H9 (cell line): ENCODE results near the gene NPTXR. TPM values are rescaled to one million over a fixed set of nuclear protein-coding genes. Genes with fewer than 3 reads are reported as not detected.

Experiments used
- DNase-seq: peaks from one replicate; pipeline ENCODE4 v3.0.0-alpha.2; 2017
- H2AFZ ChIP-seq: one replicate; pipeline ENCODE4 v1.6.1; 2013; ENCODE audit warnings: mild to moderate bottlenecking, low read length, control low read depth, moderate library complexity
- H2AK5ac ChIP-seq: 2 replicates; pipeline ENCODE4 v1.6.1; 2013; ENCODE audit warnings: low read length, control low read depth, mixed read lengths; ENCODE audit not compliant: insufficient read length
- H2BK120ac ChIP-seq: one replicate; pipeline ENCODE4 v1.6.1; 2013; ENCODE audit warnings: low read depth, mild to moderate bottlenecking, low read length, control low read depth, inconsistent platforms; ENCODE audit not compliant: poor library complexity, severe bottlenecking
- H2BK12ac ChIP-seq: 2 replicates; pipeline ENCODE4 v1.6.1; 2013; ENCODE audit warnings: low read length, control low read depth, mixed read lengths, low read depth; ENCODE audit not compliant: insufficient read length
- H2BK15ac ChIP-seq: 2 replicates; pipeline ENCODE4 v1.6.1; 2013; ENCODE audit warnings: low read depth, low read length, control low read depth
- H2BK20ac ChIP-seq: one replicate; pipeline ENCODE4 v1.6.1; 2013; ENCODE audit warnings: low read depth, mild to moderate bottlenecking, low read length, control low read depth, inconsistent platforms; ENCODE audit not compliant: poor library complexity, severe bottlenecking
- H2BK5ac ChIP-seq: 2 replicates; pipeline ENCODE4 v1.6.1; 2013; ENCODE audit warnings: low read length, control low read depth, mixed read lengths; ENCODE audit not compliant: insufficient read length
- H3K14ac ChIP-seq: 2 replicates; pipeline ENCODE4 v1.6.1; 2013; ENCODE audit warnings: low read length, control low read depth; ENCODE audit not compliant: insufficient read depth
- H3K18ac ChIP-seq: 2 replicates; pipeline ENCODE4 v1.6.1; 2013; ENCODE audit warnings: low read depth, mild to moderate bottlenecking, mixed read lengths, low read length, control low read depth; ENCODE audit not compliant: insufficient read length
- H3K23ac ChIP-seq: 2 replicates; pipeline ENCODE4 v1.6.1; 2013; ENCODE audit warnings: low read length, control low read depth, mixed read lengths, low read depth; ENCODE audit not compliant: insufficient read length
- H3K23me2 ChIP-seq: 2 replicates; pipeline ENCODE4 v1.6.1; 2013; ENCODE audit warnings: low read depth, mild to moderate bottlenecking, mixed read lengths, low read length, control low read depth; ENCODE audit not compliant: insufficient read length, poor library complexity, severe bottlenecking
- H3K27ac ChIP-seq: 2 replicates; pipeline ENCODE4 v1.5.1; 2013; ENCODE audit warnings: low read length, control low read depth, mixed read lengths, low read depth; ENCODE audit not compliant: insufficient read length
- H3K27me3 ChIP-seq: 2 replicates; pipeline ENCODE4 v1.6.1; 2013; ENCODE audit warnings: low read length, control low read depth, inconsistent platforms; ENCODE audit not compliant: insufficient read depth
- H3K4ac ChIP-seq: 2 replicates; pipeline ENCODE4 v1.6.1; 2013; ENCODE audit warnings: low read depth, mild to moderate bottlenecking, control low read depth, inconsistent platforms, low read length, moderate library complexity
- H3K4me1 ChIP-seq: 2 replicates; pipeline ENCODE4 v1.6.1; 2013; ENCODE audit warnings: low read length, control low read depth, inconsistent platforms; ENCODE audit not compliant: insufficient read depth
- H3K4me2 ChIP-seq: 2 replicates; pipeline ENCODE4 v1.6.1; 2013; ENCODE audit warnings: low read length, control low read depth, mixed read lengths; ENCODE audit not compliant: insufficient read length, insufficient read depth
- H3K56ac ChIP-seq: 2 replicates; pipeline ENCODE4 v1.6.1; 2013; ENCODE audit warnings: low read depth, mild to moderate bottlenecking, mixed read lengths, low read length, control low read depth; ENCODE audit not compliant: insufficient read length
- H3K79me1 ChIP-seq: 2 replicates; pipeline ENCODE4 v1.6.1; 2013; ENCODE audit warnings: low read depth, mild to moderate bottlenecking, moderate library complexity, low read length, control low read depth, inconsistent platforms; ENCODE audit not compliant: insufficient read depth, poor library complexity, severe bottlenecking
- H3K79me2 ChIP-seq: 2 replicates; pipeline ENCODE4 v1.6.1; 2013; ENCODE audit warnings: low read length, control low read depth, inconsistent platforms; ENCODE audit not compliant: insufficient read depth
- H3K9ac ChIP-seq: 2 replicates; pipeline ENCODE4 v1.6.1; 2013; ENCODE audit warnings: low read length, control low read depth, mixed read lengths; ENCODE audit not compliant: insufficient read length; ENCODE audit errors: extremely low read depth
- H3K9me3 ChIP-seq: one replicate; pipeline ENCODE4 v1.6.1; 2013; ENCODE audit warnings: low read depth, low read length, inconsistent platforms; ENCODE audit not compliant: control insufficient read depth
- H3T11ph ChIP-seq: one replicate; pipeline ENCODE4 v1.6.1; 2013; ENCODE audit warnings: mild to moderate bottlenecking, low read length, control low read depth, inconsistent platforms
- H4K20me1 ChIP-seq: one replicate; pipeline ENCODE4 v1.6.1; 2013; ENCODE audit not compliant: control insufficient read depth, insufficient read length, insufficient read depth
- H4K5ac ChIP-seq: 2 replicates; pipeline ENCODE4 v1.6.1; 2013; ENCODE audit warnings: low read depth, mild to moderate bottlenecking, mixed read lengths, low read length, control low read depth; ENCODE audit not compliant: insufficient read length
- H4K8ac ChIP-seq: replicated peaks from 2 replicates; pipeline ENCODE4 v1.6.1; 2013; ENCODE audit warnings: low read length, control low read depth, mixed read lengths, low read depth; ENCODE audit not compliant: insufficient read length
- H4K91ac ChIP-seq: 2 replicates; pipeline ENCODE4 v1.6.1; 2013; ENCODE audit warnings: low read depth, mild to moderate bottlenecking, moderate library complexity, mixed read lengths, low read length, control low read depth; ENCODE audit not compliant: insufficient read length
- H3K27ac Mint-ChIP-seq, 3 experiments: 2 replicates in 2 of 3; 3 replicates in 1 of 3; pipeline ENCODE4 v1.8.0; 2020 to 2021; ENCODE audit warnings: mixed read lengths in 3 of 3, mild to moderate bottlenecking in 1 of 3, moderate library complexity in 1 of 3
- H3K27me3 Mint-ChIP-seq: 2 replicates; pipeline ENCODE4 v1.8.0; 2021; ENCODE audit warnings: low read depth, mild to moderate bottlenecking, moderate library complexity, mixed read lengths
- H3K36me3 Mint-ChIP-seq, 3 experiments: 2 replicates in 2 of 3; 3 replicates in 1 of 3; pipeline ENCODE4 v1.8.0; 2020 to 2021; ENCODE audit warnings: low read depth in 3 of 3, mixed read lengths in 3 of 3; ENCODE audit not compliant: insufficient read depth in 1 of 3
- H3K4me1 Mint-ChIP-seq, 2 experiments: 2 replicates each; pipeline ENCODE4 v1.8.0; 2020; ENCODE audit warnings: mixed read lengths in 2 of 2
- H3K4me3 Mint-ChIP-seq, 2 experiments: 2 replicates in 1 of 2; 3 replicates in 1 of 2; pipeline ENCODE4 v1.8.0; 2020 to 2021; ENCODE audit warnings: mild to moderate bottlenecking in 2 of 2, mixed read lengths in 2 of 2, moderate library complexity in 1 of 2
- H3K9me3 Mint-ChIP-seq, 2 experiments: 2 replicates in 1 of 2; 3 replicates in 1 of 2; pipeline ENCODE4 v1.8.0; 2020; ENCODE audit warnings: mild to moderate bottlenecking in 2 of 2, mixed read lengths in 2 of 2, moderate library complexity in 1 of 2
- CTCF ChIP-seq: fragments of 200-600 bp; sonication (generic); conservative IDR thresholded peaks from 3 replicates; pipeline ENCODE4 v1.8.0; 2021; ENCODE audit warnings: antibody characterized with exemption, mild to moderate bottlenecking
- WGBS: extraction: QIAGEN DNeasy Blood & Tissue Kit; methylation state at CpG from one replicate; pipeline ENCODE4 v1.1.7; 2013; ENCODE audit warnings: missing lambda C conversion rate, low lambda C conversion rate, mixed read lengths; ENCODE audit not compliant: insufficient read length; ENCODE audit errors: extremely low coverage; 5-methylcytosine and 5-hydroxymethylcytosine counted together
- total RNA-seq: library from RNA; stranded (reverse); gene quantifications from 2 replicates; pipeline ENCODE4 v1.2.1, GENCODE V29; 2021

Gene NPTXR
- total RNA-seq, 1 experiment from 2014 or later, result 8.1 TPM

DNA sequence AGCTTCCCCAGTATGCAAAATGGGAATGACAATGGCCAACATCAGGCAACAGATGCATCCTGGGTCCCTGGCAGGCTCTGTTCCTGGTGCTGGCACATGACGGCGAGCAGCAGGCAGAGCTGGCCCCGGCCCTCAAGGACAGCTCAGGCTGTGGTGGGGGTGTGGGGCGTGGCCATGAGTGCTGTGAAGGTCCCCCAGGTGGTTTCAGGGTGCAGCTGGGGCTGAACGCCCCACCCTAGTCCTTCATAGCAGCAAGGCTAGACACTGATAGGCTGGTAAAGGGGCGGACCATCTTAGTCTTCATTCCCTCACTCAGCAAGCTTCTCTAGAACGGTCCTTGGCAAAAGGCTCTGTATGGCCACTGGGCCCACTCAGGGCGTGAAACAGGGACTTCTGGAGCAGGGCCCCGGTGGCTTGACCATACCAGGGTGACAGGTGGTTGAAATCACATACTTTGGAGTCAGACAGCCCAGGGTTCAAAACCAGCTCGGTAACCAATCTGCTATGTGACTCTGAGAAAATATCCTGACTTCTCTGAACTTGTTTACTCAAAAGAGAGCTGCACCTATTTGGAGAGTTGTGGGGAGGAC is 15.1 kb downstream of the NPTXR start:
- no peak overlapping the region for H4K5ac ChIP-seq
- Mint-ChIP-seq H3K27me3 (no peaks in the 10 kb centered on the region; the same call in 1 of the 2 replicates), H3K4me3 (no peak overlapping the region), H3K36me3 (no peaks in the 10 kb centered on the region), H3K4me1 (peaks cover 20 to 25% of the 10 kb centered on the region in 2 experiments), H3K27ac (no peak overlapping the region), H3K9me3 (no peaks in the 10 kb centered on the region)
- no peaks in the 10 kb centered on the region for H3K79me2 ChIP-seq
- H3K9ac ChIP-seq, result no peak overlapping the region
- no peak overlapping the region for H3K27ac ChIP-seq
- no peak overlapping the region for H4K8ac ChIP-seq
- no peaks in the 10 kb centered on the region for H3K4me1 ChIP-seq
- H3K9me3 ChIP-seq, result no peaks in the 10 kb centered on the region
- H2AK5ac ChIP-seq, result no peak overlapping the region
- no peak overlapping the region for H3K56ac ChIP-seq
- no peak overlapping the region for H4K91ac ChIP-seq
- H3K14ac ChIP-seq, result no peak overlapping the region
- H3K4me2 ChIP-seq, result no peak overlapping the region
- H3K18ac ChIP-seq, result no peak overlapping the region
- no peak for TF ChIP-seq CTCF
- H3K4ac ChIP-seq, result no peak overlapping the region
- no peak overlapping the region for H2BK12ac ChIP-seq
- DNase-seq, result no peak
- no peak overlapping the region for H2BK120ac ChIP-seq
- no peak overlapping the region for H3K23ac ChIP-seq
- no peak overlapping the region for H3T11ph ChIP-seq
- H2AFZ ChIP-seq, result no peak overlapping the region
- H3K23me2 ChIP-seq, result no peaks in the 10 kb centered on the region
- no peaks in the 10 kb centered on the region for H3K27me3 ChIP-seq
- no peaks in the 10 kb centered on the region for H4K20me1 ChIP-seq
- H2BK20ac ChIP-seq, result no peak overlapping the region
- H2BK15ac ChIP-seq, result no peak overlapping the region
- H2BK5ac ChIP-seq, result no peak overlapping the region
- no peaks in the 10 kb centered on the region for H3K79me1 ChIP-seq
- no CpG with 5 or more reads among the region's 10 CpGs for WGBS
